NT2/D1 (cell line): ENCODE data around the gene PDE5A.

Source experiments
- YY1 ChIP-seq: IDR thresholded peaks from 2 replicates; pipeline ENCODE4 v1.6.1; 2011; ENCODE audit not compliant: insufficient read length, insufficient read depth
- ZNF274 ChIP-seq: IDR thresholded peaks from 2 replicates; pipeline ENCODE4 v1.6.1; 2011; ENCODE audit warnings: mild to moderate bottlenecking, low read depth, low read length

GRCh38 chr4:119626420-119626819 lies 2.2 kb downstream of the PDE5A start:
- no peak for TF ChIP-seq YY1
- no peak for TF ChIP-seq ZNF274
